ENCODE measurements around the gene WSB1.

DNA sequence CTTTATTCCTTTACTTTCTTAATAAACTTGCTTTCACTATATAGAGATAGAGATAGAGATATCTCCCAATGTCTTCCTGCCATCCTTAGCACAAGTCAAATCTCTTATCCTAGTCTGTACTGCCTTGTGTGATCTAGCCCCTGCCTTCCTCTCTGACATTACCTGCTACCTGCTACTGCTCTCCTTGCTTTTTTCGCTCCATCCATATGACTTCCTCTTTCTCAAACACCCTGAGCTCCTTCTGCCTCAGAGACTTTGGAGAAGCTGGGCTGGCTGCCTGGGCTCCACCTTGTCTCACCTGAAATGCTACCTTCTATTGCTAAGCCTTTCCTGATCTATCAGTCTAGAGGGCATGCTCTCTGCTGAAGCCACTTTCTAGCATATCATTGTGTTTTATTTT is 24.7 kb upstream of the WSB1 start:
- TF ChIP-seq ELK1 (IDR thresholded peaks at IDR 0.05; ENCODE audit: low read depth, low read length) (no peak), CTCF (IDR thresholded peaks at IDR 0.05) (no peak), POLR2AphosphoS2 (conservative IDR thresholded peaks at IDR 0.05; ENCODE audit: low read length) (no peak), JUN (IDR thresholded peaks at IDR 0.05) (no peak), POLR2A (IDR thresholded peaks at IDR 0.05; ENCODE audit: low read length) (no peak), KDM1A (IDR thresholded peaks at IDR 0.05; ENCODE audit: low read depth) (no peak), HDAC2 (IDR thresholded peaks at IDR 0.05) (no peak), FOSL2 (IDR thresholded peaks at IDR 0.05) (no peak), FOSL2 (CRISPR knock-in tag; IDR thresholded peaks at IDR 0.05) (no peak), NFE2L2 (conservative IDR thresholded peaks at IDR 0.05; ENCODE audit: low read length) (no peak), CBX8 (IDR thresholded peaks at IDR 0.05) (no peak)
